K562 (cell line): ENCODE measurements around the gene FBXO10. TPM values are rescaled to one million over a fixed set of nuclear protein-coding genes. Genes with fewer than 3 reads are reported as not detected.

Source experiments
- ATAC-seq: fragments of 200-7000 bp; cut with Tn5 transposase; 3 replicates; pipeline ENCODE4 v1.9.1; 2020; ENCODE audit warnings: moderate library complexity
- BruUV-seq: library from RNA; stranded (reverse); fragments of 400-500 nt; replicated peaks from 2 replicates; lab custom pipeline; 2021; lab: Mats Ljungman, UMichigan
- CTCF ChIA-PET: fragments of 300-600 bp; formaldehyde crosslinking; extraction: SDS; loops from one replicate; lab custom pipeline; 2021; ENCODE audit warnings: low intra/inter-chr PET ratio; lab: Yijun Ruan, JAX
- POLR2A ChIA-PET: fragments of 300-600, 350-650 bp; sonication (Branson Sonifier 250); formaldehyde crosslinking; extraction: SDS; loops from one replicate; lab custom pipeline; 2021; ENCODE audit warnings: antibody characterized with exemption, inconsistent platforms; lab: Yijun Ruan, JAX
- DNase-seq, 4 experiments: peaks; one replicate each; pipeline versions ENCODE4 v3.0.0 to v3.0.0-alpha.2; 2011 to 2018; ENCODE audit warnings: low spot score in 3 of 4, mixed read lengths in 3 of 4; ENCODE audit errors: extremely low read depth in 1 of 4
- FAIRE-seq: peaks from 2 replicates; lab custom pipeline; 2011; peaks lifted over from hg19 to GRCh38; lab: Jason Lieb, UNC
- H2AFZ ChIP-seq: 2 replicates; pipeline ENCODE4 v1.6.0; 2011; ENCODE audit warnings: low read depth, low read length, control low read depth, inconsistent platforms
- H3K27ac ChIP-seq: fragments of 200-600 bp; 3 replicates; pipeline ENCODE4 v1.8.0; 2011; ENCODE audit warnings: low read depth, mild to moderate bottlenecking, control low read depth, inconsistent platforms, low read length, moderate library complexity, mixed read lengths; ENCODE audit errors: extremely low read depth
- H3K27me3 ChIP-seq, 2 experiments: fragments of 300-600 bp in 1 of 2; 2 replicates in 1 of 2; 3 replicates in 1 of 2; pipeline versions ENCODE4 v1.6.0 to v1.8.0; 2011; ENCODE audit warnings: inconsistent platforms in 2 of 2, low read length in 2 of 2, mild to moderate bottlenecking in 1 of 2, mixed read lengths in 1 of 2, moderate library complexity in 1 of 2; ENCODE audit not compliant: control insufficient read depth in 2 of 2, insufficient read depth in 2 of 2
- H3K36me3 ChIP-seq: fragments of 300-600 bp; 3 replicates; pipeline ENCODE4 v1.8.0; 2011; ENCODE audit warnings: mild to moderate bottlenecking, low read length, inconsistent platforms; ENCODE audit not compliant: control insufficient read depth, insufficient read depth
- H3K4me1 ChIP-seq, 2 experiments: fragments of 200-600 bp in 1 of 2; replicated peaks in 1 of 2; 2 replicates in 1 of 2; 3 replicates in 1 of 2; pipeline versions ENCODE4 v1.5.1 to v1.8.0; 2011; ENCODE audit warnings: inconsistent platforms in 2 of 2, low read length in 2 of 2, mild to moderate bottlenecking in 1 of 2, mixed read lengths in 1 of 2, moderate library complexity in 1 of 2; ENCODE audit not compliant: control insufficient read depth in 2 of 2, insufficient read depth in 2 of 2
- H3K4me2 ChIP-seq: 2 replicates; pipeline ENCODE4 v1.6.1; 2011; ENCODE audit warnings: low read length, control low read depth, inconsistent platforms, mixed read lengths; ENCODE audit not compliant: insufficient read depth
- H3K4me3 ChIP-seq: fragments of 200-600 bp; sonication (generic), shearing (Covaris generic); 2 replicates; pipeline ENCODE4 v1.5.1; 2016; ENCODE audit warnings: control low read depth, inconsistent platforms
- H3K79me2 ChIP-seq: fragments of 200-600 bp; 3 replicates; pipeline ENCODE4 v1.8.0; 2011; ENCODE audit warnings: low read length, inconsistent platforms; ENCODE audit not compliant: control insufficient read depth, insufficient read depth
- H3K9ac ChIP-seq, 2 experiments: 2 replicates each; pipeline versions ENCODE4 v1.6.0 to v1.6.1; 2011; ENCODE audit warnings: low read depth in 2 of 2, low read length in 2 of 2, control low read depth in 1 of 2, inconsistent platforms in 1 of 2, mild to moderate bottlenecking in 1 of 2, mixed read lengths in 1 of 2; ENCODE audit not compliant: insufficient read depth in 1 of 2
- H3K9me1 ChIP-seq: one replicate; pipeline ENCODE4 v1.6.0; 2011; ENCODE audit warnings: inconsistent platforms, mild to moderate bottlenecking, low read length, moderate library complexity; ENCODE audit not compliant: control insufficient read depth, insufficient read depth
- H3K9me3 ChIP-seq: replicated peaks from 2 replicates; pipeline ENCODE4 v1.5.1; 2011; ENCODE audit warnings: low read depth, low read length, inconsistent platforms; ENCODE audit not compliant: control insufficient read depth, insufficient read depth
- H4K20me1 ChIP-seq: replicated peaks from 2 replicates; pipeline ENCODE4 v1.6.1; 2011; ENCODE audit warnings: low read length, inconsistent platforms, mixed read lengths; ENCODE audit not compliant: control insufficient read depth, insufficient read depth
- HMG20B ChIP-seq: fragments of 250-450 bp; sonication (Bioruptor Pico); IDR thresholded peaks from 2 replicates; pipeline ENCODE4 v1.5.0; 2021; ENCODE audit warnings: mild to moderate bottlenecking
- ILF3 ChIP-seq: fragments of 450-650 bp; IDR thresholded peaks from 2 replicates; pipeline ENCODE4 v1.6.1; 2018; ENCODE audit warnings: antibody characterized with exemption, mild to moderate bottlenecking, moderate library complexity, borderline replicate concordance
- IRF9 ChIP-seq: fragments of 450-650 bp; IDR thresholded peaks from 2 replicates; pipeline ENCODE4 v1.6.1; 2016; ENCODE audit warnings: missing biosample characterization, missing genetic modification characterization
- MLLT1 ChIP-seq, 2 experiments: fragments of 450-650 bp; IDR thresholded peaks; 2 replicates each; pipeline ENCODE4 v1.6.1; 2016
- MTA1 ChIP-seq: fragments of 450-650 bp; IDR thresholded peaks from 2 replicates; pipeline ENCODE4 v1.6.1; 2017; ENCODE audit warnings: borderline replicate concordance
- TFE3 ChIP-seq: fragments of 450-650 bp; formaldehyde crosslinking; IDR thresholded peaks from 2 replicates; pipeline ENCODE4 v1.4.0; 2020; ENCODE audit warnings: mild to moderate bottlenecking, mixed read lengths
- ZNF395 ChIP-seq: fragments of 200-800 bp; sonication (Bioruptor generic); IDR thresholded peaks from 2 replicates; pipeline ENCODE4 v1.6.1; 2017; ENCODE audit warnings: missing genetic modification characterization, missing compliant biosample characterization
- WGBS: fragments of 100-300 bp; shearing (Covaris generic); methylation state at CpG from one replicate; pipeline ENCODE4 v1.1.6; 2016; ENCODE audit warnings: low coverage, mixed read lengths; ENCODE audit not compliant: insufficient coverage; ENCODE audit errors: missing lambda C conversion rate; 5-methylcytosine and 5-hydroxymethylcytosine counted together
- in situ Hi-C: fragments of 300-500 bp; cut with MboI; formaldehyde crosslinking; loops from 4 replicates; pipeline ENCODE4 v1.15.0; 2018; ENCODE audit warnings: inconsistent platforms, mixed read lengths
- intact Hi-C: fragments of 100-400 bp; cut with micrococcal nuclease; formaldehyde crosslinking; loops from 2 replicates; pipeline ENCODE4 v1.14.2; 2022
- polyA plus RNA-seq, 8 experiments: library from polyadenylated mRNA; depleted of rRNA in 4 of 8; stranded (reverse) in 5 of 8; unstranded in 3 of 8; fragments of >200 nt; fragmentation: Nextera tagmentation in 2 of 8; fragmentation: Illumina TruSeq in 1 of 8; extraction: Ambion mirVana in 2 of 8; extraction: Trizol in 1 of 8; gene quantifications; 2 replicates each; pipeline versions ENCODE4 v1.2.1 to v1.2.3, GENCODE V29; 2011 to 2014; ENCODE audit warnings: inconsistent platforms in 1 of 8, missing spikeins in 1 of 8
- total RNA-seq, 7 experiments: library from RNA; depleted of rRNA in 6 of 7; stranded (reverse); fragments of >200 nt in 6 of 7; fragmentation: Illumina TruSeq in 2 of 7; extraction: Trizol in 2 of 7; gene quantifications; 2 replicates each; pipeline versions ENCODE4 v1.2.1 to v1.2.3, GENCODE V29; 2011 to 2021; ENCODE audit warnings: low replicate concordance in 1 of 7

Gene FBXO10
- total and polyA plus RNA-seq, 9 of the 15 experiments (the other 6 are each of a cell fraction or from before 2014, with no cell fraction given): 0.84 to 9.9 (median 6.0) TPM

GRCh38 chr9:37467530-37467929 lies 108.7 kb downstream of the FBXO10 start (continued):
- TF ChIP-seq IRF9 (tag) (peak; percentile 30; the same call in 1 of the 2 replicates), TFE3 (CRISPR knock-in tag) (peak; percentile 72)

GRCh38 chr9:37466037-37466709 lies 110.0 kb downstream of the FBXO10 start:
- intact Hi-C loops (no loop called here), in situ Hi-C loops (no loop called here)
- CTCF ChIA-PET: no interaction called here
- TF ChIP-seq ZNF395 (CRISPR knock-in tag) (peak; percentile 74; the same call in 1 of the 2 replicates), MTA1 (no peak), MLLT1 (IDR thresholded peaks at IDR 0.05) (peak in 1 of 2 experiments; percentile 47; a peak in 1 of 4 replicates), ILF3 (no peak), HMG20B (CRISPR knock-in tag) (no peak)

More at GRCh38 chr9:37466037-37466709, 110.0 kb downstream of the FBXO10 start:
- H3K9ac ChIP-seq: peak overlapping the region; percentile 82 to 95
- peaks cover 39% of the 10 kb centered on the region for H3K79me2 ChIP-seq
- no peaks in the 10 kb centered on the region for H3K27me3 ChIP-seq
- no peak for FAIRE-seq
- H3K36me3 ChIP-seq: peaks cover 7% of the 10 kb centered on the region; the same call in 1 of the 3 replicates
- H3K4me3 ChIP-seq: peak overlapping the region; percentile 65
- under 1% methylated on average over 47 of the region's 47 CpGs for WGBS
- peak; percentile 71 to 90 (median 74) for DNase-seq
- BruUV-seq: TSS peak; percentile 87
- no peaks in the 10 kb centered on the region for H3K9me3 ChIP-seq
- H3K27ac ChIP-seq: peak overlapping the region; percentile 90
- POLR2A ChIA-PET: interaction anchor here (0.6 to 6.0 kb wide), 13 partner anchors 10 to 661 kb away, joined by 3 to 65 read pairs (median 4); partner anchors contain the start of genes GRHPR and POLR1E
- peak overlapping the region; percentile 91 for H3K4me2 ChIP-seq
- H4K20me1 ChIP-seq: no peaks in the 10 kb centered on the region
- peak; percentile 58 for ATAC-seq
- H3K4me1 ChIP-seq: peaks cover 16 to 28% of the 10 kb centered on the region in 2 experiments
- no peaks in the 10 kb centered on the region for H3K9me1 ChIP-seq
- peak overlapping the region; percentile 99 for H2AFZ ChIP-seq
